Neuron (in vitro differentiated cells): Measurements from ENCODE around the gene AKAP10.
"Not testable (repeated sequence)": the region's sequence is repeated elsewhere in the genome, so short reads cannot be mapped to it uniquely, and the experiment has no call there.

Experiments used
- H2AFZ ChIP-seq: one replicate; pipeline ENCODE4 v1.6.1; 2013; ENCODE audit warnings: low read depth, mild to moderate bottlenecking, inconsistent platforms, low read length, moderate library complexity
- H3K27me3 ChIP-seq: one replicate; pipeline ENCODE4 v1.6.1; 2013; ENCODE audit warnings: low read length; ENCODE audit not compliant: insufficient read depth
- H3K36me3 ChIP-seq: one replicate; pipeline ENCODE4 v1.6.1; 2013; ENCODE audit warnings: low read length; ENCODE audit not compliant: insufficient read depth
- H3K4me1 ChIP-seq: one replicate; pipeline ENCODE4 v1.6.1; 2013; ENCODE audit warnings: low read length; ENCODE audit not compliant: insufficient read depth
- H3K4me3 ChIP-seq: 2 replicates; pipeline ENCODE4 v1.5.1; 2013; ENCODE audit warnings: mild to moderate bottlenecking, low read length, moderate library complexity
- H3K9me3 ChIP-seq: one replicate; pipeline ENCODE4 v1.6.1; 2013; ENCODE audit warnings: low read length

AKAP10 gene

GRCh38 chr17:19865021-19865420 lies 112.6 kb downstream of the AKAP10 start:
- Histone ChIP-seq H3K27me3 (no peaks in the 10 kb centered on the region), H3K4me1 (peaks cover 3% of the 10 kb centered on the region), H2AFZ (no peak overlapping the region), H3K36me3 (no peaks in the 10 kb centered on the region), H3K9me3 (peaks cover 8% of the 10 kb centered on the region), H3K4me3 (no peak overlapping the region)

GRCh38 chr17:19860647-19861177 lies 116.9 kb downstream of the AKAP10 start:
- not testable (repeated sequence) for H2AFZ ChIP-seq, H3K4me1 ChIP-seq, H3K9me3 ChIP-seq, H3K4me3 ChIP-seq, H3K36me3 ChIP-seq, H3K27me3 ChIP-seq

GRCh38 chr17:19857640-19858039 lies 120.0 kb downstream of the AKAP10 start:
- Histone ChIP-seq H2AFZ (no peak overlapping the region), H3K9me3 (peaks cover 1% of the 10 kb centered on the region)

More at GRCh38 chr17:19857640-19858039, 120.0 kb downstream of the AKAP10 start:
- H3K27me3 ChIP-seq: no peaks in the 10 kb centered on the region
- H3K4me3 ChIP-seq: no peak overlapping the region
- H3K4me1 ChIP-seq: no peaks in the 10 kb centered on the region
- H3K36me3 ChIP-seq: no peaks in the 10 kb centered on the region
